ENCODE data around the gene PCDHGA8.

The PCDHGA8 gene

DNA sequence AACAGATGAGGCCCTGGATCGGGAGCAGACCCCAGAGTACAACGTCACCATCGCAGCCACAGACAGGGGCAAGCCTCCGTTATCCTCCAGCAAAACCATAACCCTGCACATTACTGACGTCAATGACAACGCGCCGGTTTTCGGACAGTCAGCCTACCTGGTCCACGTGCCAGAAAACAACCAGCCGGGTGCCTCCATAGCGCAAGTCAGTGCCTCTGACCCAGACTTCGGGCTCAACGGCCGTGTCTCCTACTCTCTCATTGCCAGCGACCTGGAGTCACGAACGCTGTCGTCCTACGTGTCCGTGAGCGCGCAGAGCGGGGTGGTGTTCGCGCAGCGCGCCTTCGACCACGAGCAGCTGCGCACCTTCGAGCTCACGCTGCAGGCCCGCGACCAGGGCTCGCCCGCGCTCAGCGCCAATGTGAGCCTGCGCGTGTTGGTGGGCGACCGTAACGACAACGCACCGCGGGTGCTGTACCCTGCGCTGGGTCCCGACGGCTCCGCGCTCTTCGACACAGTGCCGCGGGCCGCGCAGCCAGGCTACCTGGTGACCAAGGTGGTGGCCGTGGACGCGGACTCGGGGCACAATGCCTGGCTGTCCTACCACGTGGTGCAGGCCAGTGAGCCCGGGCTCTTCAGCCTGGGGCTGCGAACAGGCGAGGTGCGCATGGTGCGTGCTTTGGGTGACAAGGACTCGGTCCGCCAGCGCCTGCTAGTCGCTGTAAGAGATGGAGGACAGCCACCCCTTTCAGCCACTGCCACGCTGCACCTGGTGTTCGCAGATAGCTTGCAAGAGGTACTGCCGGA is 26.8 kb downstream of the PCDHGA8 start:
- in situ Hi-C loops (cut with HindIII; ENCODE audit: low sequenced_read_pairs), result no loop called here
- H3K4me3 ChIP-seq (ENCODE audit: low read depth, low read length), result no peak overlapping the region
- TF ChIP-seq, protein P1, sequence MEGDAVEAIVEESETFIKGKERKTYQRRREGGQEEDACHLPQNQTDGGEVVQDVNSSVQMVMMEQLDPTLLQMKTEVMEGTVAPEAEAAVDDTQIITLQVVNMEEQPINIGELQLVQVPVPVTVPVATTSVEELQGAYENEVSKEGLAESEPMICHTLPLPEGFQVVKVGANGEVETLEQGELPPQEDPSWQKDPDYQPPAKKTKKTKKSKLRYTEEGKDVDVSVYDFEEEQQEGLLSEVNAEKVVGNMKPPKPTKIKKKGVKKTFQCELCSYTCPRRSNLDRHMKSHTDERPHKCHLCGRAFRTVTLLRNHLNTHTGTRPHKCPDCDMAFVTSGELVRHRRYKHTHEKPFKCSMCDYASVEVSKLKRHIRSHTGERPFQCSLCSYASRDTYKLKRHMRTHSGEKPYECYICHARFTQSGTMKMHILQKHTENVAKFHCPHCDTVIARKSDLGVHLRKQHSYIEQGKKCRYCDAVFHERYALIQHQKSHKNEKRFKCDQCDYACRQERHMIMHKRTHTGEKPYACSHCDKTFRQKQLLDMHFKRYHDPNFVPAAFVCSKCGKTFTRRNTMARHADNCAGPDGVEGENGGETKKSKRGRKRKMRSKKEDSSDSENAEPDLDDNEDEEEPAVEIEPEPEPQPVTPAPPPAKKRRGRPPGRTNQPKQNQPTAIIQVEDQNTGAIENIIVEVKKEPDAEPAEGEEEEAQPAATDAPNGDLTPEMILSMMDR (IDR thresholded peaks at IDR 0.05; ENCODE audit: low read depth, low read length), result no peak
- no peak for DNase-seq (ENCODE audit: low read depth, low spot score)

DNA sequence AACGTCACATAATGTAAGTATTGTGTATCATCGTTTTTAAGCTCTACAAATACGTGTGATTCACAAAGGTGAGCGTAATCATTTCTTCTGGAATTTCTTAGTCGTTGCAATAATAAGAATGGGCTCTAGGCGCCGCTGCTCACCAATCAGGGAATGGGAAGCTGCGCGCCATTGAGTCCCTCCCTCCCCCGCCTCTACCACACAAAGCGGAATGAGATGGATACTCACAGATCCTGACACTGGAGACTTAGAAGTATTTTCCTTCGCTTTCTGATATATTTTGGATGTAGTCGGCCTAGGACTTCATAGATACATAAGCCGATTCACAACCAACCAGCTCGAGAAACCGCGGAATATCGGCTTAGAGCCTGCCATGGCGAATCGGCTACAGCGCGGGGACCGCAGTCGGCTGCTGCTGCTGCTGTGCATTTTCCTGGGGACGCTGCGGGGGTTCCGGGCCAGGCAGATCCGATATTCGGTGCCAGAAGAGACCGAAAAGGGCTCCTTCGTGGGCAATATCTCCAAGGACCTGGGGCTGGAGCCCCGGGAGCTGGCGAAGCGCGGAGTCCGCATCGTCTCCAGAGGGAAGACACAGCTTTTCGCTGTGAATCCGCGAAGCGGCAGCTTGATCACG is 28.5 kb downstream of the PCDHGA8 start, which contains the start of gene PCDHGA11:
TSS of gene PCDHGA11 (plus strand) at position 197 of the 634 bp plus-strand sequence. CDS start at position 374, 177 bp downstream.
- TF ChIP-seq, protein P1 (IDR thresholded peaks at IDR 0.05; ENCODE audit: low read depth, low read length), result peak; percentile 59
- DNase-seq (ENCODE audit: low read depth, low spot score), result peak; percentile 82
- in situ Hi-C loops (cut with HindIII; ENCODE audit: low sequenced_read_pairs), result no loop called here
- H3K4me3 ChIP-seq (ENCODE audit: low read depth, low read length), result peak within 1 kb of the TSS; percentile 52

DNA sequence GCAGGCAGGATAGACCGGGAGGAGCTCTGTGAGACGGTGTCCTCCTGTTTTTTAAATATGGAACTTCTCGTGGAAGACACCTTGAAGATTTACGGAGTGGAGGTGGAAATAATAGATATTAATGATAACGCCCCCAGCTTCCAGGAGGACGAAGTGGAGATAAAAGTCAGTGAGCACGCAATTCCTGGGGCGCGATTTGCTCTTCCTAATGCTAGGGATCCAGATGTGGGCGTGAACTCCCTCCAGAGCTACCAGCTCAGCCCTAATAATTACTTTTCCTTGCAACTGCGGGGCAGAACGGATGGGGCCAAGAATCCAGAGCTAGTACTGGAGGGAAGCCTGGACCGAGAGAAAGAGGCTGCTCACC is 29.0 kb downstream of the PCDHGA8 start:
- TF ChIP-seq, protein P1 (IDR thresholded peaks at IDR 0.05; ENCODE audit: low read depth, low read length), result no peak
- H3K4me3 ChIP-seq (ENCODE audit: low read depth, low read length), result peak overlapping the region; percentile 52
- in situ Hi-C loops (cut with HindIII; ENCODE audit: low sequenced_read_pairs), result no loop called here
- DNase-seq (ENCODE audit: low read depth, low spot score), result no peak

DNA sequence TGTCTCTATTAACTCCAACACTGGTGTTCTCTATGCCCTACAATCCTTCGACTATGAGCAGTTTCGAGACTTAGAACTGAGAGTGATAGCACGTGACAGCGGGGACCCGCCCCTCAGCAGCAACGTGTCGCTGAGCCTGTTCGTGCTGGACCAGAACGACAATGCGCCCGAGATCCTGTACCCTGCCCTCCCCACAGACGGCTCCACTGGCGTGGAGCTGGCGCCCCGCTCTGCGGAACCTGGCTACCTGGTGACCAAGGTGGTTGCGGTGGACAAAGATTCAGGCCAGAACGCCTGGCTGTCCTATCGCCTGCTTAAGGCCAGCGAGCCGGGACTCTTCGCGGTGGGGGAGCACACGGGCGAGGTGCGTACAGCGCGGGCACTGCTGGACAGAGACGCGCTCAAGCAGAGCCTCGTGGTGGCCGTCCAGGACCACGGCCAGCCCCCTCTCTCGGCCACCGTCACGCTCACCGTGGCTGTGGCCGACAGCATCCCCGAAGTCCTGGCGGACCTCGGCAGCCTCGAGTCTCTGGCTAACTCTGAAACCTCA is 30.4 kb downstream of the PCDHGA8 start:
- H3K4me3 ChIP-seq (ENCODE audit: low read depth, low read length), result no peak overlapping the region
- DNase-seq (ENCODE audit: low read depth, low spot score), result no peak
- TF ChIP-seq, protein P1 (IDR thresholded peaks at IDR 0.05; ENCODE audit: low read depth, low read length), result no peak
- in situ Hi-C loops (cut with HindIII; ENCODE audit: low sequenced_read_pairs), result no loop called here

DNA sequence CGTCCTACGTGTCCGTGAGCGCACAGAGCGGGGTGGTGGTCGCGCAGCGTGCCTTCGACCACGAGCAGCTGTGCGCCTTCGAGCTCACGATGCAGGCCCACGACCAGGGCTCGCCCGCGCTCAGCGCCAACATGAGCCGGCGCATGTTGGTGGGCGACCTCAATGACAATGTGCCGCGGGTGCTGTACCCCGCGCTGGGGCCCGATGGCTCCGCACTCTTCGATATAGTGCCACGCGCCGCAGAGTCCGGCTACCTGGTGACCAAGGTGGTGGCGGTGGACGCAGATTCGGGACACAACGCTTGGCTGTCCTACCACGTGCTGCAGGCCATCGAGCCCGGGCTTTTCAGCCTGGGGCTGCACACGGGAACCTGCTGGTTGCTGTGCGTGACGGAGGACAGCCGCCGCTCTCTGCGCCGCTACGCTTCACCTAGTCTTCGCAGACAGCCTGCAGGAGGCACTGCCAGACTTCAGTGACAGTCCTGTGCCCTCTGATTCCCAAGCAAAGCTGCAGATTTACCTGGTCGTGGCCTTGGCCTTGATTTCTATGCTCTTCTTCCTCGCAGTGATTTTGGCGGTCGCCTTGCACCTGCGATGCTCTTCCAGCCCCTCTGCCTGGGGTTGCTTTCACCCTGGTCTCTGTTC is 35.5 kb downstream of the PCDHGA8 start:
- in situ Hi-C loops (cut with HindIII; ENCODE audit: low sequenced_read_pairs), result no loop called here
- DNase-seq (ENCODE audit: low read depth, low spot score), result no peak
- TF ChIP-seq, protein P1 (IDR thresholded peaks at IDR 0.05; ENCODE audit: low read depth, low read length), result no peak
- H3K4me3 ChIP-seq (ENCODE audit: low read depth, low read length), result no peak overlapping the region

DNA sequence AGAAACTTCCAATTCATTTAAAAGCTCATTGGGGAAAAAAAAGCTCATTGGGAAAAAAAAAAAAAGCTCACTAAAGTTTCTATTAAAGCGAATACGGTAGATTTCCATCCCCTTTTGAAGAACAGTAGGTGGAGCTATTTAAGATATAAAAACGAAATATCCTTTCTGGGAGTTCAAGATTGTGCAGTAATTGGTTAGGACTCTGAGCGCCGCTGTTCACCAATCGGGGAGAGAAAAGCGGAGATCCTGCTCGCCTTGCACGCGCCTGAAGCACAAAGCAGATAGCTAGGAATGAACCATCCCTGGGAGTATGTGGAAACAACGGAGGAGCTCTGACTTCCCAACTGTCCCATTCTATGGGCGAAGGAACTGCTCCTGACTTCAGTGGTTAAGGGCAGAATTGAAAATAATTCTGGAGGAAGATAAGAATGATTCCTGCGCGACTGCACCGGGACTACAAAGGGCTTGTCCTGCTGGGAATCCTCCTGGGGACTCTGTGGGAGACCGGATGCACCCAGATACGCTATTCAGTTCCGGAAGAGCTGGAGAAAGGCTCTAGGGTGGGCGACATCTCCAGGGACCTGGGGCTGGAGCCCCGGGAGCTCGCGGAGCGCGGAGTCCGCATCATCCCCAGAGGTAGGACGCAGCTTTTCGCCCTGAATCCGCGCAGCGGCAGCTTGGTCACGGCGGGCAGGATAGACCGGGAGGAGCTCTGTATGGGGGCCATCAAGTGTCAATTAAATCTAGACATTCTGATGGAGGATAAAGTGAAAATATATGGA is 38.1 kb downstream of the PCDHGA8 start, which contains the start of gene PCDHGA12:
TSS of gene PCDHGA12 (plus strand) at position 176 of the 782 bp plus-strand sequence. CDS start at position 429, 253 bp downstream.
- DNase-seq (ENCODE audit: low read depth, low spot score), result peak; percentile 91
- in situ Hi-C loops (cut with HindIII; ENCODE audit: low sequenced_read_pairs), result no loop called here
- TF ChIP-seq, protein P1 (IDR thresholded peaks at IDR 0.05; ENCODE audit: low read depth, low read length), result peak; percentile 63
- H3K4me3 ChIP-seq (ENCODE audit: low read depth, low read length), result peak within 1 kb of the TSS; percentile 37

All from astrocyte of the spinal cord (primary cell).